Right ventricle myocardium inferior (tissue), 1 donor: ENCODE data around the gene ARSG. TPM values are rescaled to one million over a fixed set of nuclear protein-coding genes. Genes with fewer than 3 reads are reported as not detected.

Experiments used
- ATAC-seq: fragments of 200-7000 bp; cut with Tn5 transposase; one replicate; pipeline ENCODE4 v1.9.1; 2020; ENCODE audit warnings: mild to moderate bottlenecking, moderate library complexity
- DNase-seq: peaks from one replicate; pipeline ENCODE4 v3.0.0; 2021; ENCODE audit errors: missing footprints
- intact Hi-C: fragments of 100-400 bp; cut with DNase I; formaldehyde crosslinking; loops from one replicate; pipeline ENCODE4 v1.11.0; 2022
- total RNA-seq: library from RNA; stranded (reverse); fragmentation: NEBNext Ultra II Directional; extraction: Animal tissue kit (Norgen Biotek cat#: 25700); gene quantifications from one replicate; pipeline ENCODE4 v1.2.1, GENCODE V29; 2021
- donor health status: DM: no; HTN: yes; CAD: no; lungs with severe emphysema.

The ARSG gene
- total RNA-seq, 1 donor from 2014 or later, result 2.2 TPM

DNA sequence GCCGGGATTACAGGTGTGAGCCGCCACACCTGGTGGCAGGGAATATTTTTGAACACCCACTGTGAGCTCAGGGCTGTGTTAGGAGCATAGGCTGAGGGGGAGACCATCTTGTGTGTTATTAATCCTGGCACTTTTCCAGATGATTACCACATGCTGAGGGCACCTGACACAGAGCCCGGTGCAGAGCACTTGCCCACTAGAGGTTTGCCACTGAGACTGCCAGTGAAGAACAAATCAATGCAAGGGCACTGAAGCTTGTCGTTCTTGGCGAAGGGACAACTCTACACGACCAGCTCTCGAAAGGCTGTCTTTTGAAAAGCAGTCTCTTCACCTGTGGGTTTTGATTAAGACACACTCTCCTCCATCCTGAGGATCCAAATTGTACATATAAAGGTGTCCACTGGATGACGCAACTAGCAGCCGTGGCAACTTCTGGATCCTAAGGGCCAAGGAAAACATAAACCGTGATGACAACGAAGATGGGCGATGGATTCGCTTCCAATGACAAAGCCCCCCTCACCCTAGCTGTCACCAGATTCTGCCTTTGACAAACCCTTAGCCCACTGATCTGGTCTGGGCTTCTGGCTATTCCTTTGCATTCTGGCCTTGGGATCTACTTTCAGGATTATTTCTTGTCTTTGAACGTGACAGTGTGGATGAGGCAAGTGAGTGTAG, 137.3 kb downstream of the ARSG start:
- ATAC-seq, result no peak
- intact Hi-C loops, result no loop called here
- no peak for DNase-seq

DNA sequence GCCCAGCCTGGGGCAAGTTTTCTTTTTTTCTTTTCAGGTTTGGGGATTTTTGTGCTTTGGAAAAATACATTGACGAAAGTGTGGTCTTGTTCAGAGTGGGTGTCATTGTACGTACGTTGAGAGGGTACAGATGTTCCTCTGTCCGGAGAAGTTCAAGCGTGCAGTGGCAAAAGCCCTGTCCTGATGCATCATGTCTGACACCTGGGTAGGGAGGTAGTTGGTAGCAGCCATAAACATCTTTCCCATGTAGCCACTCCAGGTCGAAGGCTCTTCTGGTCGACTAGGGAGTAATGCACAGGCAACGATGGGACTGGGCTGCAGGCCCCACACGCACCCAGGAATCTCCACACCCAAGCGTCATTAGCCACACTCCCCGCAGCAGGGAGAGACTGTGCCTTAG, 138.6 kb downstream of the ARSG start:
- intact Hi-C loops, result loop anchor here (5.0 kb wide), 1 partner anchor 168 kb away; no protein-coding TSS in a partner anchor
- ATAC-seq (no peak), DNase-seq (no peak)

DNA sequence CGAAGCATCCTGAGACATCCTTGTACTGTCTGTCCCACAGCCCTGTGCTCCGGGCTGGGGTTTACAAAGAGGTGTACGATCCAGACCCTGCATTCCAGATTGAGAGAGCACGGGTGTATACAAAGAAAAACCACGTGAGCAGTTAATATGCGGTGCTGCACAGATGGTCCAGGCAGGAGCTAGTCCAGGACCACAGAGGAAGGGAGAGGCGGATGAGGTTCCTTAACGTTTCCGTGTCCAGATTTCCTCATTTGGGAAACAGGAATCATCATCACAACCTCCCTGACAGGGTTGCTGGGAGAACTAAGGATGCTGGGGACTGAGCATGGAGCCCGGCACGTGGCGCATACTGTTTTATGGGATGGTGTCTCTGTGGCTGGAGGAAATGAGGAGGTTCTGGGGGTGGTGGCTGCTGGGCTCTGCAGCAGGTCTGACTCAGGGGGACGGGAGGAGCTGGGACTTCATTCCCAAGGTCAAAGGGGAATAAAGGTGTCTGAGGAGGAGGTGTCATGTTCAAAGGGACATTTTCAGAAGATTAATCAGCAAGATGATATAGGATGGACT, 139.8 kb downstream of the ARSG start:
- intact Hi-C loops, result loop anchor here (5.0 kb wide), 1 partner anchor 169 kb away; no protein-coding TSS in a partner anchor
- ATAC-seq (no peak), DNase-seq (no peak)

DNA sequence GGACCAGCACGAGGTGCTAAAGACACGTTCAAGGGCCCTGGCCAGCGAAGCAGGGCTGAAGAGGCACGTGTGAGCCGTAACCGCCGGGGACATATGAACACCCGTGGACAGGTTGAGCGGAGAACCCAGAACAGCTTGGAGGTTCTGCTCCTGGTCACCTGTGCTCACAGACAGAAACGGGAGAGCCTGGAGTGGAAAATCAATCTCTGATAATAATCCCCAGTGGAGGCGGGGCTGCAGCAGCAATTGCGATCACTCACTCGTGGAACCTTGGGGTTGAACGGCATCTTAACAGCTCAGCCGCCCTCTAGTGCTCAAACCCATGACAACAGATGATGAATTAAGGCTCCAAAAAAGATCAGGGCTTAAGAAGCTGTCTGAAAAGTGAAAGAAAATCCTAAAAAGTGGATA, 140.4 kb downstream of the ARSG start:
- intact Hi-C loops, result loop anchor here (2.0 to 5.0 kb wide), 2 partner anchors 31 to 169 kb away; no protein-coding TSS in a partner anchor
- ATAC-seq, result no peak
- no peak for DNase-seq

DNA sequence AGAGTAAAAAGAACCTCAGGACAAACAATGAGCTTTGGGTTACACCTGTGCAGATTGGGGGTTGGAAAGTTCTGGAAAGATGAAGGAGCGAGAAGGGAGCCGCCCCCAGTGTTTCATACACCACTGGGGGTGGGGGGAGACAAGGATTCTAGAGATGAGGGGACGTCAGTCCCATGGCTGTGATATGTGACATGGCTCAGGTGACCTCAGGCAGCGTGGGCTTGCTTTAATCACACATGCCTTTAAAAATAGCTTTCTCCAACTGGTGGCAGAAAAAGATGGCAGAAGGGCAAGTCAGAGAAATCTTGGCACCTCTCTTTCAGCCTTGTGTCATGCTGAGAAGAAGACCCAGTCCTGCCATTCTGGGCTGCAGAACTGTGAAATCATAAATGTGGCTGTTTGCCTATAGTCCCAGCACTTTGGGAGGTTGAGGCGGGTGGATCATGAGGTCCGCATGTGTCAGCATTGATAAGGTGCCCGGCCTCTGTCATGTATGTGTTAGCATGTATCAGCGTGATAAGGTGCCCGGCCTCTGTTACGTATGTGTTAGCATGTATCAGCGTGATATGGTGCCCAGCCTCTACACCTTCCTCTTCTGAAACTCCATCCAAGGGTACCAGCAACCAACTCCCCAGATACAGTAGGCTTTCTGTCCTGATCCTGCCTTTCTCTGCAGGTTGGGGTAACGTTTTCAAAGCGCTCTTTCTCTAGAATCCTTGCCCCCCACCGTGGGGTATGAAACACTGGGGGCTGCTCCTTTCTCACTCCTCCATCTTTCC, 141.0 kb downstream of the ARSG start:
- DNase-seq (no peak), ATAC-seq (no peak)
- intact Hi-C loops, result loop anchor here (2.0 to 5.0 kb wide), 2 partner anchors 31 to 170 kb away; no protein-coding TSS in a partner anchor

DNA sequence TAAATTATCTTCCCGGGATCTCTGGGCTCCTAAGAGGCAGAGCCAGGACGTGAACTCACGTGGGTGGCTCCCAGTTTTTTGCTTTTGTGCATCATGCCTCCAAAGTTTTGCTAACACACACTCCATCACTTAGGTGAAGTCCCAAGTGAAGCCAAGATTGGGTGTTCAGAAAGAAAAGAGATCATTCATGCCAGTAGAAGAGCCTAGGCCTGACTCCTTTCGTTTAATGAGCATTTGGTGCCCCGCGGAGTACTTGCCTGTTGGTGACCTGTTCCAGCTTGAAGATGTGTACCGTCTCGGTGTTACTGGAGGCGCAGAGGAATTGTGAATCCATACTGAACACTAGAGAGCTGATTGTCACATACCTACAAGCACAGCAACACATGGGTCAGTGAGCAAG, 141.9 kb downstream of the ARSG start:
- no peak for ATAC-seq
- DNase-seq, result no peak
- intact Hi-C loops, result loop anchor here (2.0 to 5.0 kb wide), 2 partner anchors 30 to 171 kb away; no protein-coding TSS in a partner anchor

DNA sequence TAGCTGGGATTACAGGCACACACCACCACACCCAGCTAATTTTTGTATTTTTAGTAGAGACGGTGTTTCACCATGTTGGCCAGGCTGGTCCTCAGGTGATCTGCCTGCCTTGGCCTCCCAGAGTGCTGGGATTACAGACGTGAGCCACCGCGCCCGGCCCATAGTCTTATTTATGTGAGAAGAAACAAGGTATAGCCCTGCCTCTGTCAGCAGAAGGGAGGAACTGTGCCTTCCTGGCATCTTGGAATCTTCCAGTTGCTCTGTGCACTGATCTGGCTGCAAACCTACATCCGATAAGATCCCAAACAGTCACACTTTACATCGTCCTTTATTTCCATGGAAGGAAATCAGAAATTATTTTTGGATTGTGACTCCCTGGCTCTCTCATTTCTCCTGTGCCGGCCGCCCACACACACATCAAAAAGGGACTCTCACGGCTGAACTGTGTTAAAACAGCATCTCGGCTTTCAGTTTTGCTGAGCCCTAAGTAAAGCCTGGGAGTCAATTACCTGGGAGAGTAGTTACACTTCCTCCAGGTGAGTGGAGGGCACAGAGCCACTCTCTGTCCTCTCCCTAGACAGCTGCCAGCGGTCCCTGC, 142.7 kb downstream of the ARSG start:
- no peak for ATAC-seq
- no peak for DNase-seq
- intact Hi-C loops, result loop anchor here (2.0 to 5.0 kb wide), 2 partner anchors 29 to 172 kb away; no protein-coding TSS in a partner anchor

DNA sequence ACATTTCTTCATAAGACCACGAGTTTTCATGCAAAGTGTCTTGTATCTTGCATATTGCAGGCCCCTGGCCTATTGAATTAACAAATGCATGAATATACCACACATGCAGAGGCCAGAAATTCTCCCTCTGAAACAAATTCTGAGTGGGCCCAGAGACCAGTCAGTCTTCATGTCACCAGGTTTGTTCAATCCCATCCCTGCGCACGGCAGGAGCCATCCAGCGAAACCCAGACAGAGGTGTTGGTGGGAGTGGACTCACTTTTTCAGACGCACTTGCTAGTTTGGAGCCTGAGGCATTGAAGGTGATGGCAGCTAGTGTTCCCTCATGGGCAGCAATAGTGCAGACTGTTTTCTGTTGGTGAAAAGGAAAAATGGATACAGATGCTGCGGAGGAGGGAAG, 144.1 kb downstream of the ARSG start:
- intact Hi-C loops, result no loop called here
- DNase-seq (no peak), ATAC-seq (no peak)

DNA sequence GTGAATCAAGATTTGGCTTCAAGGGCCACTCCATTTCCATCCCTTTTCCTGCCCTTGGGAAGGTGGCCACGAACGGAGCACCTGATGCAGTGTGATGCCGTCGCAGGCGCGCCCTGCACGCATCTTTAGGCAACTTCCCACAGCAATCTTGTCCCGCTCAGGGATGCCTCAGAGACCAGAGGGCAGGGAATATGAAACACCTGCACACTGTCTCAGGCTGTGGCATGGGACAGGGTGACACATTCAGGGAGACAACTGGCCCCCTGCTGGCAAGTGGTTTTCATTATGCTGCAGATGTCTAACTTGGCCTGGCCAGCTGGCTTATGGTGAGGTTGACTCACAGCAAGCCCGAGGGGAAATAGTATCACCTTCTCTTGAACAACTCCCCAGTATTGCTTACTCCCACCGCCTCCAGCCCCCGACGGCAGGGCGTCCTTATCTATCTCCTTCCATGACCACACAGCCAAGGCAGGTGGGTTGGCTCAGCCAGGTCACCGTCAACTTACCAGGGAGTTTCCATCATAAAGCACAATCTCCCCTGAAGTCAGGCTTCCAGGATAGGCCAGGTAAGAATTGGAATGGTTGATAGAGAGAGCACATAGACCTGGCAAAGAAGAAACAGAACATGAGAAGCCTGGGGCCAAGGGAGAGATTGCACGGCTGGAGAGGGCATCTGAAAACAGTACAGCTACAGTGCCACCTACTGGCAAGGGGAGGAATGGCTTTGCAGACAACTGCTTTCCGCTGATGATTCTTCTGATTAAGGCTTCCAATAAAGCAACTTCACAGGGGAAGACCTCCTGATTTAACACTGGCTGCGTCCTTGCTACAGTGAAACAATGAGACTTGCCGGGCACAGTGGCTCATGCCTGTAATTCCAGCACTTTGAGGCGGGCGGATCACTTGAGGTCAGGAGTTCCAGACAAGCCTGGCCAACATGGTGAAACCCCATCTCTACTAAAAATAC, 144.9 kb downstream of the ARSG start:
- no peak for DNase-seq
- intact Hi-C loops, result no loop called here
- peak; percentile 60 for ATAC-seq

DNA sequence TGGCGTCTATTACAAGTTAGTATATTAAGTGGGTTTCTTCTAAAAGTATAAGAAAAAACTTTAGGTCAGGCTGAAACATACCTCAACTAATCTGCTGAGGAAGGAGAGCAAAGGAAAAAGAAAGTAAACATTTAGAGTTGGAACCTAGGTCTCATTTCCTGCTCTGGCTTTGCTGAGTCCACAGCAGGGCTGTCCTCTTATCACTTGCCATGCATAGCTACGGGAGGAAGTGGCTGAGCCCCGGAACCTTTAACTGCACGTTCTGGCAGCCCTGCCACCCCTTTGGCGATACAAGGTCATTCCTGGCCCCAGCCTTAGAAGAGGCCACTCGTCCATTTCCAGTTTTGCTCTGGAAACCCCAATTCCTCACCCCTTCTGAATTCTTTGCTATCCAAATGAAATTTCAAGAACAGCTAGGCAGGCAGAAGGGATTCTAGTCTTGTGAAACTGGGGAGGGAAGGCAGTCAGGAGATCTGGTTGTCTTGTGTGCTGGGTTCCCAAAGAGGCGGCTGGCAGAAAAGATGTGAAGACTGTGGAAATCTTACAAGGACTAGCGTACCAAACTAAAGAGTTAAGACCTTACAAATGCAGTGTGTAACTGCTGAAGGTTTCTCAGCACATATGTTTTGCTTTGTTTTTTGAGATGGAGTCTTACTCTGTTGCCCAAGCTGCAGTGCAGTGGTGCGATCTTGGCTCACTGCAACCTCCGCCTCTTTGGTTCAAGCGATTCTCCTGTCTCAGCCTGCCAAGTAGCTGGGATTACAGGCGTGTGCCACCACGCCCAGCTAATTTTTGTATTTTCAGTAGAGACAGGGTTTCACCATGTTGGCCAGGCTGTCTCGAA, 146.9 kb downstream of the ARSG start:
- ATAC-seq (peak; percentile 55), DNase-seq (no peak)
- intact Hi-C loops, result loop anchor here (2.0 kb wide), 1 partner anchor 17 kb away; no protein-coding TSS in a partner anchor

DNA sequence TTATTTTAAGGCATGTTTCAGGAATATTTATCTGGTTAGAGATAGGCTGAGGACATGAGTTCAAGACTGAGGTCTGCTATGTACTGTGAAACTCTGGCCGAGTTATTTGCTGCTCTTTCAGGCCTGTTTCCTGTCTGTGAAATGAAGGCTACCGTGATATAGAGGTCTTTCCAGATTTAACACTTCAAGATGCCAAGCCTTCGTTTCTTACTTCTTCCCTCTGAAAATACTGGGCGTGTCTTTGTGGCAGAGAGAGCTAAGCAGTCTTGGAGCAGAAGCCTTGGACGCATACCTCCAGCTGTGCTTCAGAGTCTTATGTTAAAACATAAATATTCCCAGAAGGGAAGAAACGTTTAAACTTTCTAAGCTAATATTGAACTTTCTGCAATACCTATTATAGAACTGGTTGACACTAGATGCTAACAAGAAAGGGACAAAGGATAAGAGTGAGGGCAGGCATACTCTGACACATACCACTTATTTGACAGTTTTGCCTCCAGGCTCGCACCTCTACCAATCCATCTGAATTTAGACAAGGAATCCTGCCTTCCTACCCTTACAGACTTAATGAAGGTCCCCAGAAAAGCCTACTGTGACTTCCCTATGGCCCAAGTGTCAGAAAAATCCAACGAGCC, 148.5 kb downstream of the ARSG start:
- intact Hi-C loops, result loop anchor here (2.0 kb wide), 1 partner anchor 15 kb away; no protein-coding TSS in a partner anchor
- no peak for DNase-seq
- no peak for ATAC-seq

DNA sequence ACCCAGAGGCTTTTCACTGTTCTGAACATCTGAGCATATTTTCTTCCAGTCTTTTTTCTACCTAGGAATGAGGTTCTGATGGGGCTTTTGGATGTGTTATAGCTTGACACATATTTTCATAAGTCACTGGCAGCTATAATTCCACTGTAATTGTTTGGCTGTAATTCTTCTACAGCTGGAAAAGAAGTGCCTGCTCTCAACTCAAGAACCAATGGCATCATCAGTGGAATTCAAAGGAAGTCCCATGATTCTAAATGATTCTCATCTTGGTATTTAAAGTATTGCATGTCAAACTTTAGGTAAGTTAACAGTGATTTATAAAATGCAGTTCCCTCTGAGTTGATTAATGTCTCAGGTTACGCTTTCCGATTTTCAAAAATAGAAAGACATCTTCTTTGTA, 149.2 kb downstream of the ARSG start:
- ATAC-seq (no peak), DNase-seq (no peak)
- intact Hi-C loops, result no loop called here

DNA sequence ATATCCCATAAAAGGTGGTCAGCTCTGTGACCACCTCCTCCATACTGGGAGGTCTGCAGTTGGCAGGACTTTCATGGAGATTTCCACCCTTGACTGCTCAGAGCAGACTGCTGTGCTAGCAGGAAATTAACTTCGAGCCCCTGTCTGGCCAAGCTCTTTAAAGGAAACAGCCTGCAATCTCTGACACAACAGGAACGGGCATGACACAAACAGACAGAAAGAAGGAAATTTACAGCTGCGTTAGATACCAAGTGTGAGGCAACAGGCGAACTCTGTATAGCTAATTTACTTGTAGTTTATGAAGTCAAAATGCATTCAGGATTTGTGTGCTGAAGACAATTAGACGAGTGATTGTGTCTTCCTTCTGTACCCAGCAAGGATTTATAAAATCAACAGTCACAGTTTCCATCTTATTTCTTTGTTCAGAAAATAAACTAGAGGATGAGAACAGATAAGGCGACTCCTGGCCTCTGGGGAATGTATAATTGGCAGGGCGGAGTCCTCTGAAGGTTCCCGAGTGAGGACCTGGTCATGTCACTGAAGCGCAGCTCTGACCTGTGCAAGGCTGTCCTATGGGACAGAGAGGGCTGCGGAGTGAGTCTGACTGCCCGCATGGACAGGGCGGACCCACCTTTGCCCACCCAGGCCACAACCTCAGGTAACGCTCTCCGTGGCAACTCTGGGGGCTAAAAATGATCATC, 149.9 kb downstream of the ARSG start:
- intact Hi-C loops, result no loop called here
- DNase-seq (no peak), ATAC-seq (no peak)

DNA sequence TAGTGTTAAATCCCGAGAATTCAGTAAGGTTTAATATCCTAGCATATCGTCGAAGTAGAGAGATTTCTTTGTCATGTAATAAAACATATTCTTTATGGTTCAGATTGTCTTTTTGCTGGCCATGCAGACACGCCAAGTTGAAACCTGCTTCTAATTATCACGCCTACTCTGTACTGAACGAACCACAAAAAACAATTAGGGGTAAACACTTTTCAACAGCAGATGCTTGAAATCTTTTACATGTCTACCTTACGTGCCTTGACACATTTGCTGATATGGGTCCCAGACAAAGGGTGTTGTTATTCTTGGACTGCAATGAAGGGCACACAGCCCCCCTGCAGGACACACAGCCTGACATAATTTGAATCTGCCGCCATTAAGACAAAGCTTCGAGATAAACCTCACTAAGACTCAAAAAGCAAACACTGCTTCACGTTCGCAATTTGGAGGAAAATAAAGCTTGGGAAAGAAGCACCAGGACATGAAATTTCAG, 152.7 kb downstream of the ARSG start:
- intact Hi-C loops, result no loop called here
- ATAC-seq (peak; percentile 23), DNase-seq (no peak)

DNA sequence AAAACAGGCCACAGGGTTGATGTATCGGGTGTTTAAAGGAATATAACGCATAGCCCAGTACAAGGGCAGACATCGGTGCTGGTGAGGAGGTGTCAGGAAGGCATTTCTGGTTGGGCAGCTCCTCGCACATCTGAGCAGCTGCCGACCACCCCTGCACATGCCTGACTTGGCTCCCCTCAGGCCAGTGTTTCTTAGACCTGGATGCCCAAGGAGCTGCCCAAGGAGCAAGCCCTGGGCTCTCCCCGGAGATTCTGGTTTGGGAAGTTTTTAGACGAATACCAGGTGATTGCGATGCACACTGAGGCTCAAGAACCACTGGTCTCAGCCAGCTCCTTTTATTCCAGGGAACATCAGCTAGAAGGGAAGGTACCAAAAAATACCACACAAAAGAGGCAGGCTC, 154.4 kb downstream of the ARSG start:
- no peak for ATAC-seq
- DNase-seq, result no peak
- intact Hi-C loops, result no loop called here

DNA sequence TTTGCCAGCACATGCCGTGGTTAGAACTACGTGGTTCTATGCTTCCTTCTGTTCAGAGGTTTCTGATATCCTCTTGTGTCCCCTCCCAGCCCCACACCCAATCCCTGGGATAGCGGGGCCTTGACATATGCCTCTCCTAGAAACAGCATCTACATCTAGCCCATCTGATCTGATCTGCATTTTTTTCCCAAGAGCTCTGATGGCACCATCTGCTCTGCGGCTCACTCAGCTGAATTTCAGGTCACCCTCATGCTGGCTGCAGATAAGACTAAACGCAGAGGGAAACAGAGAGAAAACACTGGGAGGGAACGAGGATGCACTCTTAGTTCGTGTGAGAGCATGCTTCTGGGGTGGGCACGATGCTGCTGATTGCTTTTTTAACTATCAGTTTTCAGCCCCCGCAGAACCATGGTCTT, 155.3 kb downstream of the ARSG start:
- DNase-seq (no peak), ATAC-seq (no peak)
- intact Hi-C loops, result no loop called here
